ENCODE data around the gene ZMYM3. TPM values are rescaled to one million over a fixed set of nuclear protein-coding genes. Genes with fewer than 3 reads are reported as not detected.

Gene ZMYM3
- total RNA-seq, 1 donor from 2014 or later: 12.7 TPM

GRCh38 chrX:71217298-71217697 is 36.6 kb downstream of the ZMYM3 start:
- no peak for DNase-seq (ENCODE audit: low spot score)
- intact Hi-C loops (cut with DNase I): no loop called here

- intact Hi-C loops (cut with DNase I): no loop called here
Measured at GRCh38 chrX:71216485-71216884, 37.5 kb downstream of the ZMYM3 start.

GRCh38 chrX:71215338-71215912 is 38.5 kb downstream of the ZMYM3 start:
- intact Hi-C loops (cut with DNase I): no loop called here
- DNase-seq (ENCODE audit: low spot score): no peak

More at GRCh38 chrX:71216485-71216884, 37.5 kb downstream of the ZMYM3 start:
- no peak for DNase-seq (ENCODE audit: low spot score)

- intact Hi-C loops (cut with DNase I): no loop called here
- no peak for DNase-seq (ENCODE audit: low spot score)
Measured at GRCh38 chrX:71214604-71215337, 39.2 kb downstream of the ZMYM3 start.

- DNase-seq (ENCODE audit: low spot score): no peak
- intact Hi-C loops (cut with DNase I): no loop called here
Measured at GRCh38 chrX:71214152-71214551, 39.8 kb downstream of the ZMYM3 start.

- intact Hi-C loops (cut with DNase I): no loop called here
- no peak for DNase-seq (ENCODE audit: low spot score)
Measured at GRCh38 chrX:71212536-71212935, 41.4 kb downstream of the ZMYM3 start.

GRCh38 chrX:71210816-71211215 is 43.1 kb downstream of the ZMYM3 start:
- intact Hi-C loops (cut with DNase I): no loop called here
- no peak for DNase-seq (ENCODE audit: low spot score)

- intact Hi-C loops (cut with DNase I): no loop called here
Measured at GRCh38 chrX:71199252-71200008, 54.5 kb downstream of the ZMYM3 start.

GRCh38 chrX:71198066-71198465 is 55.9 kb downstream of the ZMYM3 start:
- DNase-seq (ENCODE audit: low spot score): no peak
- intact Hi-C loops (cut with DNase I): no loop called here

More at GRCh38 chrX:71199252-71200008, 54.5 kb downstream of the ZMYM3 start:
- DNase-seq (ENCODE audit: low spot score): no peak

GRCh38 chrX:71195964-71196649 is 57.8 kb downstream of the ZMYM3 start:
- no peak for DNase-seq (ENCODE audit: low spot score)
- intact Hi-C loops (cut with DNase I): no loop called here

GRCh38 chrX:71191248-71191647 is 62.7 kb downstream of the ZMYM3 start:
- DNase-seq (ENCODE audit: low spot score): no peak
- intact Hi-C loops (cut with DNase I): no loop called here

Other genes starting within 250 kb of the ZMYM3 start
- gene SNX12, start 185.8 kb downstream of the ZMYM3 start, total RNA-seq: 52.7 TPM
- 37.4 TPM for gene FOXO4, start 158.3 kb downstream of the ZMYM3 start, total RNA-seq
- gene CXorf65, start 147.4 kb downstream of the ZMYM3 start, total RNA-seq: not detected
- gene IL2RG, start 142.6 kb downstream of the ZMYM3 start, total RNA-seq: 2.3 TPM
- gene MED12, start 135.5 kb downstream of the ZMYM3 start, total RNA-seq: 19.1 TPM
- 0.67 TPM for gene NLGN3, start 109.3 kb downstream of the ZMYM3 start, total RNA-seq
- gene GJB1, start 30.9 kb downstream of the ZMYM3 start, total RNA-seq: not detected
- gene NONO, start 29.5 kb upstream of the ZMYM3 start, total RNA-seq: 107 TPM
- gene ITGB1BP2, start 47.6 kb upstream of the ZMYM3 start, total RNA-seq: 85.5 TPM
- gene TAF1, start 112.2 kb upstream of the ZMYM3 start, total RNA-seq: 25.7 TPM